Effector memory CD8-positive, alpha-beta T cell (primary cell): ENCODE data around the gene DCTD.

Source experiments
- ATAC-seq: fragments of 150-1000 bp; cut with Tn5 transposase; replicated peaks from 2 replicates; pipeline ENCODE4 v1.10.0; 2021; ENCODE audit warnings: mild to moderate bottlenecking, moderate library complexity
- DNase-seq, 3 experiments: peaks; one replicate each; pipeline ENCODE4 v3.0.0; 2021
- H3K27ac Mint-ChIP-seq, 2 donors: one replicate each; pipeline ENCODE4 v1.8.0; 2022; ENCODE audit warnings: mild to moderate bottlenecking in 2 of 2, mixed read lengths in 2 of 2, moderate library complexity in 2 of 2
- H3K27me3 Mint-ChIP-seq, 2 donors: one replicate each; pipeline ENCODE4 v1.8.0; 2022; ENCODE audit warnings: mixed read lengths in 2 of 2
- H3K36me3 Mint-ChIP-seq: one replicate; pipeline ENCODE4 v1.8.0; 2022; ENCODE audit warnings: mild to moderate bottlenecking, moderate library complexity, mixed read lengths; ENCODE audit not compliant: insufficient read depth
- H3K4me1 Mint-ChIP-seq, 2 donors: one replicate each; pipeline ENCODE4 v1.8.0; 2022; ENCODE audit warnings: low read depth in 2 of 2, mixed read lengths in 2 of 2
- H3K4me3 Mint-ChIP-seq, 2 donors: one replicate each; pipeline ENCODE4 v1.8.0; 2022; ENCODE audit warnings: mild to moderate bottlenecking in 2 of 2, mixed read lengths in 2 of 2, moderate library complexity in 2 of 2
- H3K9me3 Mint-ChIP-seq, 2 donors: one replicate each; pipeline ENCODE4 v1.8.0; 2022; ENCODE audit warnings: mixed read lengths in 2 of 2

The DCTD gene

GRCh38 chr4:182895791-182896292 is 21.3 kb downstream of the DCTD start:
- ATAC-seq, result no peak
- no peak for DNase-seq
- no peaks in the 10 kb centered on the region for H3K27me3 Mint-ChIP-seq
- H3K27ac Mint-ChIP-seq, result peak overlapping the region in 1 of 2 donors; percentile 71
- no peaks in the 10 kb centered on the region for H3K9me3 Mint-ChIP-seq
- H3K4me1 Mint-ChIP-seq, result peaks cover 0 to 6% of the 10 kb centered on the region in 2 donors
- peaks cover 71% of the 10 kb centered on the region for H3K36me3 Mint-ChIP-seq
- H3K4me3 Mint-ChIP-seq, result no peak overlapping the region

DNA sequence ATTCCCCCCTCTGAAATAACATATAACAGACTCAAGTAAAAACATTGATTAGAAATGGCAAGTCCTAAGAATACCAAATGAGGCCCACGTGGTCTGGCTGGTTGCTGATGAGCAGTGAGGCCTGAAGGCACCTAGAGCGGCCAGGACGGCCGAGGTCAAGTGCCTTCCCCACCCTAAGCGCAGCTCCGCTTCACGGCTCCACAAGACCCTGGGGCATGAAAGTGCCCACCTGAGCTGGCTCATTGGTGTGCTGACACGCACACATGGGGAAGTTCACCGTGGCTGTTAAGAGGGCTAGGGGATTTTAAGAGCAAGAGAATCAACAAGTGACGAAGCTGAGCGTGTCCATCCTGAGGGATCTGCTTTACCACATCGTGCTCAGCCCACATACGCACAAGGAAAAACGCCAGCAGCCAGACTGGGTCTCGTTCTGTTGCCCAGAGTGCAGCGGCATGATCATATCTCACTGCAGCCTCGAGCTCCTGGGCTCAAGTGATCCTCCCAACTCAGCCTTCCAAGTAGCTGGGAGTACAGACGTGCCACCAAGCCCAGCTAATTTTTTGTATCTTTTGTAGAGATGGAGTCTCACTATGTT is 22.4 kb downstream of the DCTD start:
- Mint-ChIP-seq H3K4me1 (peaks cover 0 to 6% of the 10 kb centered on the region in 2 donors), H3K27me3 (no peaks in the 10 kb centered on the region), H3K27ac (no peak overlapping the region), H3K4me3 (no peak overlapping the region), H3K9me3 (no peaks in the 10 kb centered on the region), H3K36me3 (peaks cover 74% of the 10 kb centered on the region)
- ATAC-seq, result no peak
- DNase-seq, result no peak

- no peak overlapping the region for H3K4me3 Mint-ChIP-seq
- H3K27me3 Mint-ChIP-seq, result no peaks in the 10 kb centered on the region
- no peaks in the 10 kb centered on the region for H3K9me3 Mint-ChIP-seq
- peaks cover 0 to 4% of the 10 kb centered on the region in 2 donors for H3K4me1 Mint-ChIP-seq
- H3K36me3 Mint-ChIP-seq, result peaks cover 76% of the 10 kb centered on the region
- no peak overlapping the region for H3K27ac Mint-ChIP-seq
- ATAC-seq (no peak), DNase-seq (no peak)
These were observed 23.6 kb downstream of the DCTD start for GRCh38 chr4:182893474-182894080.

DNA sequence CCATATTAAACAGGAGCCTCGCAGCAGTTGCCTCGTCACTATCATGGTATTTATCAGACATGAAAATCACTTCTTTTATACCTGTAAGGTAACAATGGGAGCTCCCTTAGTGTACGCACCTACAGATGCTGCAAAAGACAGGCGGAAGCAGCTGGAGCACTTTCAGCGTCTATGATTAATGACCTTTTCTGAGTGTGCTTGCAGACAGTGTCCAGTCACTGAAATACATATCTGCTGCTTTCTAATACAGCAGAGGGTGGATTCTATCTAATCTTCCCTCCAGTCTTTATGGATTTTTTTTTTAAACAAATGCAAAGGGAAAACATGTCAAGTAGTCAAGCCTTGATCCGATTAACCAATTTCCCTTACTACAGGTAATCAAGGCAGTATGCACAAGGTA is 24.1 kb downstream of the DCTD start:
- Mint-ChIP-seq H3K4me1 (peaks cover 0 to 4% of the 10 kb centered on the region in 2 donors), H3K27ac (no peak overlapping the region), H3K36me3 (peaks cover 74% of the 10 kb centered on the region), H3K9me3 (no peaks in the 10 kb centered on the region), H3K4me3 (no peak overlapping the region), H3K27me3 (no peaks in the 10 kb centered on the region)
- ATAC-seq (no peak), DNase-seq (no peak)

GRCh38 chr4:182890202-182890601 is 27.0 kb downstream of the DCTD start:
- DNase-seq, result no peak
- Mint-ChIP-seq H3K27me3 (no peaks in the 10 kb centered on the region), H3K9me3 (no peaks in the 10 kb centered on the region), H3K4me1 (peaks cover 0 to 9% of the 10 kb centered on the region in 2 donors), H3K36me3 (peaks cover 73% of the 10 kb centered on the region), H3K27ac (peak overlapping the region in 1 of 2 donors; percentile 64), H3K4me3 (no peak overlapping the region)
- ATAC-seq, result no peak

- Mint-ChIP-seq H3K36me3 (peaks cover 64% of the 10 kb centered on the region), H3K27me3 (no peaks in the 10 kb centered on the region)
- no peak for ATAC-seq
These were observed 28.3 kb downstream of the DCTD start for GRCh38 chr4:182888891-182889290.

DNA sequence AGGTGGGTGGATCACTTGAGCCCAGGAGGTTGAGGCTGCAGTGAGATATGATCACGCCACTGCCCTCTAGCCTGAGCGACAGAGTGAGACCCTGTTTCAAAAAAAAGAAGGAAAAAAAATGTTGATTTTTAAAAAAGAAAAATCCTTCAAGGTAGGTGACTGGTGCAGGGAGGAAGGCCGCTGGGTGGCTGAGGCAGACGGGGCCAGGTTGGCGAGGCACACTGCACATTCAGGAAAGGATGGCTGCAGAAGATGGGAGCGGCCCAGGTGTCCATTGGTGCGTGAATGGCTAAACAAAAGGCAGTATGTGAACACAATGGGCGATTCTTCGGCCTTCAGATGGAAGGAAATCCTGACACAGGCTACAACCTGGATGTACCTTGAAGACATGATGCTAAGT is 30.4 kb downstream of the DCTD start:
- DNase-seq, result no peak
- H3K4me3 Mint-ChIP-seq, result no peak overlapping the region

More at GRCh38 chr4:182888891-182889290, 28.3 kb downstream of the DCTD start:
- Mint-ChIP-seq H3K4me3 (no peak overlapping the region), H3K4me1 (peaks cover 0 to 9% of the 10 kb centered on the region in 2 donors), H3K27ac (no peak overlapping the region), H3K9me3 (no peaks in the 10 kb centered on the region)
- no peak for DNase-seq

DNA sequence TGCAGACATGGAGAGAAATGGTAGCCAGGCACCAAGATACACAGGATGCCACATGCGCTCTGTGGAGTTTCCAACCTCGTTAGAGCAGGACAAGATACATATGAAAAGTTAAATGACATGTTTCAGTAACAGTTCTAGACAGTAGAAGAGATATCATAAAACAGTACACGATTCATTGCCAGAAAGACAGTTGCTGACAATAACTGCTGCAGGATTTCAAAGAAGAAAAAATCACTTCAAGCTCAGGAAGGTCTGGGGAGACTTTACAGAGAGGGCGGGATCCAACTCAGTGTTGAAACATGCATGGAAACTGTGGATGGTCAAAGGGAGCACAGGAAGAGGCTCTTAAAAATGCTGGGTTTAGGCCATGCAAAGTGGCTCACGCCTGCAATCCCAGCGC is 31.0 kb downstream of the DCTD start:
- H3K4me1 Mint-ChIP-seq, result peaks cover 0 to 11% of the 10 kb centered on the region in 2 donors
- H3K9me3 Mint-ChIP-seq, result no peaks in the 10 kb centered on the region
- H3K4me3 Mint-ChIP-seq, result no peak overlapping the region
- peaks cover 39% of the 10 kb centered on the region for H3K36me3 Mint-ChIP-seq
- no peaks in the 10 kb centered on the region for H3K27me3 Mint-ChIP-seq
- no peak for ATAC-seq
- DNase-seq, result no peak
- H3K27ac Mint-ChIP-seq, result peak overlapping the region in 1 of 2 donors; percentile 67

More for the DNA sequence above, 30.4 kb downstream of the DCTD start:
- Mint-ChIP-seq H3K27ac (no peak overlapping the region), H3K9me3 (no peaks in the 10 kb centered on the region), H3K27me3 (no peaks in the 10 kb centered on the region), H3K4me1 (peaks cover 0 to 11% of the 10 kb centered on the region in 2 donors), H3K36me3 (peaks cover 44% of the 10 kb centered on the region)
- ATAC-seq, result no peak

- ATAC-seq (no peak), DNase-seq (no peak)
- peaks cover 0 to 11% of the 10 kb centered on the region in 2 donors for H3K4me1 Mint-ChIP-seq
- H3K27ac Mint-ChIP-seq, result no peak overlapping the region
- no peaks in the 10 kb centered on the region for H3K9me3 Mint-ChIP-seq
- H3K27me3 Mint-ChIP-seq, result no peaks in the 10 kb centered on the region
- H3K36me3 Mint-ChIP-seq, result peaks cover 34% of the 10 kb centered on the region
- no peak overlapping the region for H3K4me3 Mint-ChIP-seq
These were observed 31.5 kb downstream of the DCTD start for GRCh38 chr4:182885738-182886077.

- H3K27me3 Mint-ChIP-seq, result no peaks in the 10 kb centered on the region
- H3K36me3 Mint-ChIP-seq, result peaks cover 28% of the 10 kb centered on the region
- H3K27ac Mint-ChIP-seq, result peak overlapping the region in 1 of 2 donors; percentile 31
- DNase-seq (no peak), ATAC-seq (no peak)
- no peaks in the 10 kb centered on the region for H3K9me3 Mint-ChIP-seq
- H3K4me1 Mint-ChIP-seq, result peaks cover 0 to 11% of the 10 kb centered on the region in 2 donors
- no peak overlapping the region for H3K4me3 Mint-ChIP-seq
These were observed 32.0 kb downstream of the DCTD start for GRCh38 chr4:182885022-182885737.

GRCh38 chr4:182884040-182884439 is 33.1 kb downstream of the DCTD start:
- Mint-ChIP-seq H3K36me3 (peaks cover 20% of the 10 kb centered on the region), H3K9me3 (no peaks in the 10 kb centered on the region), H3K27me3 (no peaks in the 10 kb centered on the region), H3K4me3 (no peak overlapping the region), H3K4me1 (peaks cover 0 to 7% of the 10 kb centered on the region in 2 donors), H3K27ac (no peak overlapping the region)
- DNase-seq (no peak), ATAC-seq (no peak)

GRCh38 chr4:182883351-182883750 is 33.8 kb downstream of the DCTD start:
- ATAC-seq (no peak), DNase-seq (no peak)
- H3K36me3 Mint-ChIP-seq, result peaks cover 14% of the 10 kb centered on the region
- no peak overlapping the region for H3K4me3 Mint-ChIP-seq
- no peak overlapping the region for H3K27ac Mint-ChIP-seq
- H3K4me1 Mint-ChIP-seq, result peaks cover 0 to 7% of the 10 kb centered on the region in 2 donors
- H3K9me3 Mint-ChIP-seq, result no peaks in the 10 kb centered on the region
- no peaks in the 10 kb centered on the region for H3K27me3 Mint-ChIP-seq

GRCh38 chr4:182881914-182882313 is 35.3 kb downstream of the DCTD start:
- H3K27ac Mint-ChIP-seq, result no peak overlapping the region
- ATAC-seq (no peak), DNase-seq (no peak)
- peaks cover 12% of the 10 kb centered on the region for H3K36me3 Mint-ChIP-seq
- no peak overlapping the region for H3K4me3 Mint-ChIP-seq
- H3K9me3 Mint-ChIP-seq, result no peaks in the 10 kb centered on the region
- H3K4me1 Mint-ChIP-seq, result peaks cover 0 to 3% of the 10 kb centered on the region in 2 donors
- no peaks in the 10 kb centered on the region for H3K27me3 Mint-ChIP-seq
